HepG2 (cell line): Measurements from ENCODE around the gene PAQR6. TPM values are rescaled to one million over a fixed set of nuclear protein-coding genes. Genes with fewer than 3 reads are reported as not detected.

Source experiments
- HES4 ChIP-seq: sonication (generic); formaldehyde crosslinking; IDR thresholded peaks from 2 replicates; pipeline ENCODE4 v1.9.0; 2021; ENCODE audit warnings: mild to moderate bottlenecking, missing genetic modification reagents, borderline replicate concordance
- HMG20B ChIP-seq: conservative IDR thresholded peaks from 2 replicates; pipeline ENCODE4 v1.6.1; 2016; ENCODE audit warnings: missing genetic modification reagents, missing compliant biosample characterization
- KAT8 ChIP-seq: IDR thresholded peaks from 2 replicates; pipeline ENCODE4 v1.6.1; 2016; ENCODE audit warnings: missing genetic modification reagents, missing compliant biosample characterization
- TBL1XR1 ChIP-seq: fragments of 150-350 bp; IDR thresholded peaks from 2 replicates; pipeline ENCODE4 v1.6.1; 2014; ENCODE audit warnings: borderline replicate concordance, low read length; ENCODE audit not compliant: partially characterized antibody
- TCF12 ChIP-seq, 2 experiments: fragments of 450-650 bp in 1 of 2; sonication (generic) in 1 of 2; formaldehyde crosslinking in 1 of 2; IDR thresholded peaks; 2 replicates each; pipeline versions ENCODE4 v1.6.1 to v1.8.0; 2017 to 2022; ENCODE audit warnings: antibody characterized with exemption in 1 of 2, mild to moderate bottlenecking in 1 of 2, missing genetic modification reagents in 1 of 2, moderate library complexity in 1 of 2
- ZNF136 ChIP-seq: sonication (generic); formaldehyde crosslinking; IDR thresholded peaks from 2 replicates; pipeline ENCODE4 v1.8.1; 2022; ENCODE audit warnings: low read depth, mild to moderate bottlenecking, moderate library complexity, missing genetic modification reagents
- ZNF792 ChIP-seq: IDR thresholded peaks from 2 replicates; pipeline ENCODE4 v1.6.1; 2016
- polyA plus RNA-seq, 8 experiments: library from polyadenylated mRNA; depleted of rRNA in 3 of 8; stranded (reverse) in 7 of 8; unstranded in 1 of 8; fragments of >200 nt; fragmentation: Illumina TruSeq in 4 of 8; extraction: Trizol in 4 of 8; gene quantifications; 2 replicates each; pipeline versions ENCODE4 v1.2.1 to v1.2.3, GENCODE V29; 2011 to 2016; ENCODE audit warnings: low read depth in 4 of 8, missing spikeins in 1 of 8, mixed read lengths in 1 of 8; ENCODE audit not compliant: insufficient read depth in 1 of 8
- total RNA-seq, 5 experiments: library from RNA; depleted of rRNA; stranded (reverse); fragments of >200 nt; fragmentation: Illumina TruSeq; extraction: Trizol; gene quantifications; 2 replicates each; pipeline ENCODE4 v1.2.3, GENCODE V29; 2016; ENCODE audit warnings: low read depth in 1 of 5
- TF ChIP-seq, protein P1 (sequence below): sonication (generic); formaldehyde crosslinking; IDR thresholded peaks from 2 replicates; pipeline ENCODE4 v1.4.0; 2020; ENCODE audit warnings: missing genetic modification reagents
- TF ChIP-seq, protein P2 (sequence below): sonication (generic); formaldehyde crosslinking; IDR thresholded peaks from 2 replicates; pipeline ENCODE4 v1.4.0; 2020; ENCODE audit warnings: missing genetic modification reagents, borderline replicate concordance
- TF ChIP-seq, protein P3 (sequence below): sonication (generic); formaldehyde crosslinking; IDR thresholded peaks from 2 replicates; pipeline ENCODE4 v1.5.1; 2020; ENCODE audit warnings: mild to moderate bottlenecking, missing genetic modification reagents
- TF ChIP-seq, protein P4 (sequence below): sonication (generic); formaldehyde crosslinking; IDR thresholded peaks from 2 replicates; pipeline ENCODE4 v1.8.0; 2022; ENCODE audit warnings: mild to moderate bottlenecking, missing genetic modification reagents
- TF ChIP-seq, protein P5 (sequence below): IDR thresholded peaks from 2 replicates; pipeline ENCODE4 v1.6.1; 2016; ENCODE audit warnings: mild to moderate bottlenecking, missing biosample characterization, missing genetic modification reagents
- TF ChIP-seq, protein P6 (sequence below): IDR thresholded peaks from 2 replicates; pipeline ENCODE4 v1.4.0; 2020; ENCODE audit warnings: mild to moderate bottlenecking, missing genetic modification reagents

PAQR6 gene
- total and polyA plus RNA-seq, 2 of the 13 experiments (the other 11 are each of a cell fraction or from before 2014, with no cell fraction given): 0.82 to 1.4 TPM

DNA sequence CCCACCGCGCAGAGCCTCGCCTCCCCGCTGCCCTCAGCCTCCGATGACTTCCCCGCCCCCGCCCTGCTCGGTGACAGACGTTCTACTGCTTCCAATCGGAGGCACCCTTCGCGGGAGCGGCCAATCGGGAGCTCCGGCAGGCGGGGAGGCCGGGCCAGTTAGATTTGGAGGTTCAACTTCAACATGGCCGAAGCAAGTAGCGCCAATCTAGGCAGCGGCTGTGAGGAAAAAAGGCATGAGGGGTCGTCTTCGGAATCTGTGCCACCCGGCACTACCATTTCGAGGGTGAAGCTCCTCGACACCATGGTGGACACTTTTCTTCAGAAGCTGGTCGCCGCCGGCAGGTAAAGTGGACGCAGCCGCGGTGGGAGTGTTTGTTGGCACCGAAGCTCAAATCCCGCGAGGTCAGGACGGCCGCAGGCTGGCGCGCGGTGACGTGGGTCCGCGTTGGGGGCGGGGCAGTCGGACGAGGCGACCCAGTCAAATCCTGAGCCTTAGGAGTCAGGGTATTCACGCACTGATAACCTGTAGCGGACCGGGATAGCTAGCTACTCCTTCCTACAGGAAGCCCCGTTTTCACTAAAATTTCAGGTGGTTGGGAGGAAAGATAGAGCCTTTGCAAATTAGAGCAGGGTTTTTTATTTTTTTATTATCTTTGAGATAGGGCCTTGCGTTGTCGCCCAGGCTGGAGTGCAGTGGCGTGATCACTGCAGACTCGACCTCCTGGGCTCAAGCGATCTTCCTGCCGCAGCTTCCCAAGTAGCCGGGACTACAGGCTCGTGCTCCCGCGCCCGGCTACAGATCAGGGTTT, 34.8 kb downstream of the PAQR6 start, which contains the start of gene PMF1 (continued):
- TF ChIP-seq, protein P1, sequence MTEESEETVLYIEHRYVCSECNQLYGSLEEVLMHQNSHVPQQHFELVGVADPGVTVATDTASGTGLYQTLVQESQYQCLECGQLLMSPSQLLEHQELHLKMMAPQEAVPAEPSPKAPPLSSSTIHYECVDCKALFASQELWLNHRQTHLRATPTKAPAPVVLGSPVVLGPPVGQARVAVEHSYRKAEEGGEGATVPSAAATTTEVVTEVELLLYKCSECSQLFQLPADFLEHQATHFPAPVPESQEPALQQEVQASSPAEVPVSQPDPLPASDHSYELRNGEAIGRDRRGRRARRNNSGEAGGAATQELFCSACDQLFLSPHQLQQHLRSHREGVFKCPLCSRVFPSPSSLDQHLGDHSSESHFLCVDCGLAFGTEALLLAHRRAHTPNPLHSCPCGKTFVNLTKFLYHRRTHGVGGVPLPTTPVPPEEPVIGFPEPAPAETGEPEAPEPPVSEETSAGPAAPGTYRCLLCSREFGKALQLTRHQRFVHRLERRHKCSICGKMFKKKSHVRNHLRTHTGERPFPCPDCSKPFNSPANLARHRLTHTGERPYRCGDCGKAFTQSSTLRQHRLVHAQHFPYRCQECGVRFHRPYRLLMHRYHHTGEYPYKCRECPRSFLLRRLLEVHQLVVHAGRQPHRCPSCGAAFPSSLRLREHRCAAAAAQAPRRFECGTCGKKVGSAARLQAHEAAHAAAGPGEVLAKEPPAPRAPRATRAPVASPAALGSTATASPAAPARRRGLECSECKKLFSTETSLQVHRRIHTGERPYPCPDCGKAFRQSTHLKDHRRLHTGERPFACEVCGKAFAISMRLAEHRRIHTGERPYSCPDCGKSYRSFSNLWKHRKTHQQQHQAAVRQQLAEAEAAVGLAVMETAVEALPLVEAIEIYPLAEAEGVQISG (CRISPR knock-in tag): peak; percentile 87
- TF ChIP-seq, protein P2, sequence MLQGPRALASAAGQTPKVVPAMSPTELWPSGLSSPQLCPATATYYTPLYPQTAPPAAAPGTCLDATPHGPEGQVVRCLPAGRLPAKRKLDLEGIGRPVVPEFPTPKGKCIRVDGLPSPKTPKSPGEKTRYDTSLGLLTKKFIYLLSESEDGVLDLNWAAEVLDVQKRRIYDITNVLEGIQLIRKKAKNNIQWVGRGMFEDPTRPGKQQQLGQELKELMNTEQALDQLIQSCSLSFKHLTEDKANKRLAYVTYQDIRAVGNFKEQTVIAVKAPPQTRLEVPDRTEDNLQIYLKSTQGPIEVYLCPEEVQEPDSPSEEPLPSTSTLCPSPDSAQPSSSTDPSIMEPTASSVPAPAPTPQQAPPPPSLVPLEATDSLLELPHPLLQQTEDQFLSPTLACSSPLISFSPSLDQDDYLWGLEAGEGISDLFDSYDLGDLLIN (CRISPR knock-in tag): no peak
- TF ChIP-seq, protein P3, sequence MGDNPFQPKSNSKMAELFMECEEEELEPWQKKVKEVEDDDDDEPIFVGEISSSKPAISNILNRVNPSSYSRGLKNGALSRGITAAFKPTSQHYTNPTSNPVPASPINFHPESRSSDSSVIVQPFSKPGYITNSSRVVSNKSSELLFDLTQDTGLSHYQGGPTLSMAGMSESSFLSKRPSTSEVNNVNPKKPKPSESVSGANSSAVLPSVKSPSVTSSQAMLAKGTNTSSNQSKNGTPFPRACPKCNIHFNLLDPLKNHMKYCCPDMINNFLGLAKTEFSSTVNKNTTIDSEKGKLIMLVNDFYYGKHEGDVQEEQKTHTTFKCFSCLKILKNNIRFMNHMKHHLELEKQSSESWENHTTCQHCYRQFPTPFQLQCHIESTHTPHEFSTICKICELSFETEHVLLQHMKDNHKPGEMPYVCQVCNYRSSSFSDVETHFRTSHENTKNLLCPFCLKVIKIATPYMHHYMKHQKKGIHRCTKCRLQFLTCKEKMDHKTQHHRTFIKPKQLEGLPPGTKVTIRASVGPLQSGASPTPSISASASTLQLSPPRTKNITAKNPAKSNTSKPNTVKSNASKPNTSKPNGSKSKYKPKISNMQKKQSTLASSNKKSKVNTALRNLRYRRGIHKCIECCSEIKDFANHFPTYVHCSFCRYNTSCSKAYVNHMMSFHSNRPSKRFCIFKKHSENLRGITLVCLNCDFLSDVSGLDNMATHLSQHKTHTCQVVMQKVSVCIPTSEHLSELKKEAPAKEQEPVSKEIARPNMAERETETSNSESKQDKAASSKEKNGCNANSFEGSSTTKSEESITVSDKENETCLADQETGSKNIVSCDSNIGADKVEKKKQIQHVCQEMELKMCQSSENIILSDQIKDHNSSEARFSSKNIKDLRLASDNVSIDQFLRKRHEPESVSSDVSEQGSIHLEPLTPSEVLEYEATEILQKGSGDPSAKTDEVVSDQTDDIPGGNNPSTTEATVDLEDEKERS (CRISPR knock-in tag): no peak
- TF ChIP-seq ZNF792 (CRISPR knock-in tag): peak; percentile 41; the same call in 1 of the 2 replicates
- TF ChIP-seq HMG20B: no peak
- peak; percentile 93 for TF ChIP-seq KAT8 (CRISPR knock-in tag)
- TF ChIP-seq HES4 (CRISPR knock-in tag): no peak
- TF ChIP-seq, protein P4, sequence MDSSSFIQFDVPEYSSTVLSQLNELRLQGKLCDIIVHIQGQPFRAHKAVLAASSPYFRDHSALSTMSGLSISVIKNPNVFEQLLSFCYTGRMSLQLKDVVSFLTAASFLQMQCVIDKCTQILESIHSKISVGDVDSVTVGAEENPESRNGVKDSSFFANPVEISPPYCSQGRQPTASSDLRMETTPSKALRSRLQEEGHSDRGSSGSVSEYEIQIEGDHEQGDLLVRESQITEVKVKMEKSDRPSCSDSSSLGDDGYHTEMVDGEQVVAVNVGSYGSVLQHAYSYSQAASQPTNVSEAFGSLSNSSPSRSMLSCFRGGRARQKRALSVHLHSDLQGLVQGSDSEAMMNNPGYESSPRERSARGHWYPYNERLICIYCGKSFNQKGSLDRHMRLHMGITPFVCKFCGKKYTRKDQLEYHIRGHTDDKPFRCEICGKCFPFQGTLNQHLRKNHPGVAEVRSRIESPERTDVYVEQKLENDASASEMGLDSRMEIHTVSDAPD: no peak
- TF ChIP-seq, protein P5, sequence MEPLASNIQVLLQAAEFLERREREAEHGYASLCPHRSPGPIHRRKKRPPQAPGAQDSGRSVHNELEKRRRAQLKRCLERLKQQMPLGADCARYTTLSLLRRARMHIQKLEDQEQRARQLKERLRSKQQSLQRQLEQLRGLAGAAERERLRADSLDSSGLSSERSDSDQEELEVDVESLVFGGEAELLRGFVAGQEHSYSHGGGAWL (CRISPR knock-in tag): peak; percentile 86
- no peak for TF ChIP-seq TCF12 (IDR thresholded peaks at IDR 0.05)
- no peak for TF ChIP-seq TCF12 (CRISPR knock-in tag; IDR thresholded peaks at IDR 0.05)
- TF ChIP-seq TBL1XR1: no peak
- peak; percentile 91; the same call in 1 of the 2 replicates for TF ChIP-seq ZNF136
- TF ChIP-seq, protein P6, sequence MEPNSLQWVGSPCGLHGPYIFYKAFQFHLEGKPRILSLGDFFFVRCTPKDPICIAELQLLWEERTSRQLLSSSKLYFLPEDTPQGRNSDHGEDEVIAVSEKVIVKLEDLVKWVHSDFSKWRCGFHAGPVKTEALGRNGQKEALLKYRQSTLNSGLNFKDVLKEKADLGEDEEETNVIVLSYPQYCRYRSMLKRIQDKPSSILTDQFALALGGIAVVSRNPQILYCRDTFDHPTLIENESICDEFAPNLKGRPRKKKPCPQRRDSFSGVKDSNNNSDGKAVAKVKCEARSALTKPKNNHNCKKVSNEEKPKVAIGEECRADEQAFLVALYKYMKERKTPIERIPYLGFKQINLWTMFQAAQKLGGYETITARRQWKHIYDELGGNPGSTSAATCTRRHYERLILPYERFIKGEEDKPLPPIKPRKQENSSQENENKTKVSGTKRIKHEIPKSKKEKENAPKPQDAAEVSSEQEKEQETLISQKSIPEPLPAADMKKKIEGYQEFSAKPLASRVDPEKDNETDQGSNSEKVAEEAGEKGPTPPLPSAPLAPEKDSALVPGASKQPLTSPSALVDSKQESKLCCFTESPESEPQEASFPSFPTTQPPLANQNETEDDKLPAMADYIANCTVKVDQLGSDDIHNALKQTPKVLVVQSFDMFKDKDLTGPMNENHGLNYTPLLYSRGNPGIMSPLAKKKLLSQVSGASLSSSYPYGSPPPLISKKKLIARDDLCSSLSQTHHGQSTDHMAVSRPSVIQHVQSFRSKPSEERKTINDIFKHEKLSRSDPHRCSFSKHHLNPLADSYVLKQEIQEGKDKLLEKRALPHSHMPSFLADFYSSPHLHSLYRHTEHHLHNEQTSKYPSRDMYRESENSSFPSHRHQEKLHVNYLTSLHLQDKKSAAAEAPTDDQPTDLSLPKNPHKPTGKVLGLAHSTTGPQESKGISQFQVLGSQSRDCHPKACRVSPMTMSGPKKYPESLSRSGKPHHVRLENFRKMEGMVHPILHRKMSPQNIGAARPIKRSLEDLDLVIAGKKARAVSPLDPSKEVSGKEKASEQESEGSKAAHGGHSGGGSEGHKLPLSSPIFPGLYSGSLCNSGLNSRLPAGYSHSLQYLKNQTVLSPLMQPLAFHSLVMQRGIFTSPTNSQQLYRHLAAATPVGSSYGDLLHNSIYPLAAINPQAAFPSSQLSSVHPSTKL (CRISPR knock-in tag): peak; percentile 34; the same call in 1 of the 2 replicates
